Measurements from ENCODE around the gene ASPN. TPM values are rescaled to one million over a fixed set of nuclear protein-coding genes. Genes with fewer than 3 reads are reported as not detected.
A peak's percentile ranks its signal among the peaks of the same experiment; 100 is the strongest.

ASPN gene
- total and polyA plus RNA-seq, 10 of the 15 experiments (the other 5 are each of a cell fraction or from before 2014, with no cell fraction given): 0.03 to 0.47 (median 0.42) TPM; not detected in 7

DNA sequence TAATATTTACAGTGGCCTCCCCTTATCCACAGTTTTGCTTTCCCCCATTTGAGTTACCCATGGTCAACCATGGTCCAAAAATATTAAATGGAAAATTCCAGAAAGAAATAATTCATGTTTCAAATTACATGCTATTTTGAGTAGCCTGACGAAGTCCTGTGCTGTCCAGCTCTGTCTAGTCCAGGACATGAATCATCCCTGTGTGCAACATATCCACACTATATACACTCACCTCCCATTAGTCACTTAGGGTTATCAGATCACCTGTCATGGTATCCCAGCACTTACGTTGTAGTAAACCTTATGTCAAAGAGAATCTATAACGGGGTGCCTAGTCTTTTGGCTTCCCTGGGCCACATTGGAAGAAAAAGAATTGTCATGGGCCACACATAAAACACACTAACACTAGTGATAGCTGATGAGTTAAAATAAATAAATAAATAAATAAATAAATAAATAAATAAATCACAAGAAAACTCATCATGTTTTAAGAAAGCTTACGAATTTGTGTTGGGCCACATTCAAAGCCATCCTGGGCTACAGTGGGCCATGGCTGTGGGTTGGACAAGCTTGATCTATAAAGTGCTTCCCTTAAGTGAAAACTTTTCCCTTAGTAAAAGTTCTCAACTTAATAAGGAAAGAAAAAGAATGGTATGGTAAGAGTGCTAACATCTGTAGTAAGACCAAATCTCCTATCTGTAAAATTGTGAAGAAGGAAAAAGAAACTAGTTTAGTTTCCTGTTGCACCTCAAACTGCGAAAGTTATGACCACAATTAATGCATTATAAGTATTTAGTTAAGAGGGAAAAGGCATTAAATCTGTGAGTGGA, 42.2 kb downstream of the ASPN start (continued):
- no peak for TF ChIP-seq KLF5 (IDR thresholded peaks at IDR 0.05; ENCODE audit: partially characterized antibody)
- no peak for TF ChIP-seq TCF3 (IDR thresholded peaks at IDR 0.05; ENCODE audit: borderline replicate concordance, insufficient read depth, low read depth, low read length)
- no peak for TF ChIP-seq PAX5 (IDR thresholded peaks at IDR 0.05; ENCODE audit: borderline replicate concordance, low read depth, low read length)
- TF ChIP-seq GABPA (IDR thresholded peaks at IDR 0.05; ENCODE audit: low read depth): no peak
- no peak for TF ChIP-seq HDAC2 (IDR thresholded peaks at IDR 0.05)
- TF ChIP-seq ZSCAN29 (IDR thresholded peaks at IDR 0.05): no peak
- TF ChIP-seq HDAC6 (IDR thresholded peaks at IDR 0.05; ENCODE audit: unreplicated experiment): no peak

DNA sequence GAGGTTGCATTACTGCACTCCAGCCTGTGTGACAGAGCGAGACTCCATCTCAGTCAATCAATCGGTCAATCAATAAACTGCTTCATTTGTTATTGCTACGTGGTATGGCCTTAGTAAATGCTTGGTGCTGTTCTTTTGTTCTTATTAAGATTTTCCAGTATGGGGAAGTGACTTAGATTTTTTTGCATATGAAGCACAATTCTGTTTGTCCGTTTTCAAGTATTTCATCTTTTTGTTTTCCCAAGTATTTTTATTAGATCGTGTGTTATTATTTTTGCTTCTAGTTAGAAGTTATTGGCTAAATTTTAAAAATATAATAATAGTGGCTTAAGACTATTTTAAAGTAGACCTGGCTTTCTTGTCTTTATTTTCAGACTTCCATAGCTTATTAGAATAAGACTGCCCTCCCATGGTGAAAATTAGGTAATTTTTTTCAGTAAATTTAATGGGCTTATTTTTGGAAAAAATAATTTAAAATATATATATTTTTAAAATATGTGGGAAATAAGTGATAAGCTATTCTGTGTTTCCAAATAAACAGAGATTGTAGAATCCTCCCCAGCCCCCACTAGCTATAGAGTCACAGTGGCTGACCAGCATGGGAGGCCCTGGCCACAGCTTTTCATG, 43.3 kb downstream of the ASPN start:
- no peak overlapping the region for H3K27ac ChIP-seq (ENCODE audit: control insufficient read depth, insufficient read depth)
- H4K20me1 ChIP-seq (ENCODE audit: control insufficient read depth, insufficient read depth): no peaks in the 10 kb centered on the region
- no peaks in the 10 kb centered on the region for H3K4me1 ChIP-seq (ENCODE audit: control insufficient read depth, insufficient read depth, low read length)
- CTCF ChIA-PET: interaction anchor here (0.6 to 2.3 kb wide), 10 partner anchors 39 to 304 kb away, joined by 3 to 35 read pairs (median 4); partner anchors contain the start of gene ASPN
- RAD21 ChIA-PET (ENCODE audit: unreplicated experiment): interaction anchor here (0.7 to 2.4 kb wide), 5 partner anchors 110 to 304 kb away, joined by 4 to 10 read pairs (median 8); partner anchors contain the start of gene CENPP
- H3K27me3 ChIP-seq (replicated peaks in 1 of 2; ENCODE audit: control insufficient read depth in 2 of 2, insufficient read depth in 2 of 2, low read length in 1 of 2): no peaks in the 10 kb centered on the region
- in situ Hi-C loops (cut with MboI): loop anchor here (5.0 kb wide), 1 partner anchor 292 kb away; no protein-coding TSS in a partner anchor
- no peaks in the 10 kb centered on the region for H3K36me3 ChIP-seq (ENCODE audit: control insufficient read depth in 2 of 2, insufficient read depth in 2 of 2, low read length in 1 of 2)
- intact Hi-C loops (cut with micrococcal nuclease; ENCODE audit: unreplicated experiment): no loop called here
- 98% methylated on average over 5 of the region's 5 CpGs for WGBS (ENCODE audit: insufficient coverage, insufficient replicate concordance, low lambda C conversion rate, missing lambda C conversion rate)
- BruUV-seq (replicated peaks): no TSS peak
- DNase-seq (ENCODE audit: low read depth, low spot score): no peak
- TF ChIP-seq, protein P1, sequence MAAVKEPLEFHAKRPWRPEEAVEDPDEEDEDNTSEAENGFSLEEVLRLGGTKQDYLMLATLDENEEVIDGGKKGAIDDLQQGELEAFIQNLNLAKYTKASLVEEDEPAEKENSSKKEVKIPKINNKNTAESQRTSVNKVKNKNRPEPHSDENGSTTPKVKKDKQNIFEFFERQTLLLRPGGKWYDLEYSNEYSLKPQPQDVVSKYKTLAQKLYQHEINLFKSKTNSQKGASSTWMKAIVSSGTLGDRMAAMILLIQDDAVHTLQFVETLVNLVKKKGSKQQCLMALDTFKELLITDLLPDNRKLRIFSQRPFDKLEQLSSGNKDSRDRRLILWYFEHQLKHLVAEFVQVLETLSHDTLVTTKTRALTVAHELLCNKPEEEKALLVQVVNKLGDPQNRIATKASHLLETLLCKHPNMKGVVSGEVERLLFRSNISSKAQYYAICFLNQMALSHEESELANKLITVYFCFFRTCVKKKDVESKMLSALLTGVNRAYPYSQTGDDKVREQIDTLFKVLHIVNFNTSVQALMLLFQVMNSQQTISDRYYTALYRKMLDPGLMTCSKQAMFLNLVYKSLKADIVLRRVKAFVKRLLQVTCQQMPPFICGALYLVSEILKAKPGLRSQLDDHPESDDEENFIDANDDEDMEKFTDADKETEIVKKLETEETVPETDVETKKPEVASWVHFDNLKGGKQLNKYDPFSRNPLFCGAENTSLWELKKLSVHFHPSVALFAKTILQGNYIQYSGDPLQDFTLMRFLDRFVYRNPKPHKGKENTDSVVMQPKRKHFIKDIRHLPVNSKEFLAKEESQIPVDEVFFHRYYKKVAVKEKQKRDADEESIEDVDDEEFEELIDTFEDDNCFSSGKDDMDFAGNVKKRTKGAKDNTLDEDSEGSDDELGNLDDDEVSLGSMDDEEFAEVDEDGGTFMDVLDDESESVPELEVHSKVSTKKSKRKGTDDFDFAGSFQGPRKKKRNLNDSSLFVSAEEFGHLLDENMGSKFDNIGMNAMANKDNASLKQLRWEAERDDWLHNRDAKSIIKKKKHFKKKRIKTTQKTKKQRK (IDR thresholded peaks at IDR 0.05; ENCODE audit: low read depth, low read length): no peak
- peak; percentile 20; the same call in 1 of the 2 replicates for TF ChIP-seq SMC3 (IDR thresholded peaks at IDR 0.05; ENCODE audit: borderline replicate concordance, low read length)
- TF ChIP-seq NFIC (IDR thresholded peaks at IDR 0.05; ENCODE audit: low read depth, low read length): no peak
- TF ChIP-seq RAD21 (IDR thresholded peaks at IDR 0.05; ENCODE audit: insufficient read depth, low read depth, low read length): peak; percentile 35; the same call in 1 of the 2 replicates
- H3K79me2 ChIP-seq (ENCODE audit: control insufficient read depth, insufficient read depth, low read length): no peaks in the 10 kb centered on the region
- no peaks in the 10 kb centered on the region for H3K9me3 ChIP-seq (replicated peaks; ENCODE audit: control insufficient read depth, insufficient read depth, low read length)
- SMC1A ChIA-PET (ENCODE audit: uncharacterized antibody, unreplicated experiment): interaction anchor here (0.7 to 1.7 kb wide), 5 partner anchors 96 to 304 kb away, joined by 3 to 8 read pairs (median 7); no protein-coding TSS in a partner anchor
- H3K9ac ChIP-seq (ENCODE audit: control insufficient read depth, insufficient read depth, low read length): no peak overlapping the region
- no peak for FAIRE-seq
- no peak overlapping the region for H2AFZ ChIP-seq (ENCODE audit: control insufficient read depth, low read depth, low read length)
- POLR2A ChIA-PET: no interaction called here
- no peak overlapping the region for H3K4me3 ChIP-seq
- H3K4me2 ChIP-seq (ENCODE audit: control insufficient read depth, insufficient read depth): no peak overlapping the region
- ATAC-seq: no peak

Data from GM12878 (cell line).